ENCODE measurements around the gene LHX5.

LHX5 gene

GRCh38 chr12:113477171-113477841 is 5.6 kb upstream of the LHX5 start:
- no peak for DNase-seq

DNA sequence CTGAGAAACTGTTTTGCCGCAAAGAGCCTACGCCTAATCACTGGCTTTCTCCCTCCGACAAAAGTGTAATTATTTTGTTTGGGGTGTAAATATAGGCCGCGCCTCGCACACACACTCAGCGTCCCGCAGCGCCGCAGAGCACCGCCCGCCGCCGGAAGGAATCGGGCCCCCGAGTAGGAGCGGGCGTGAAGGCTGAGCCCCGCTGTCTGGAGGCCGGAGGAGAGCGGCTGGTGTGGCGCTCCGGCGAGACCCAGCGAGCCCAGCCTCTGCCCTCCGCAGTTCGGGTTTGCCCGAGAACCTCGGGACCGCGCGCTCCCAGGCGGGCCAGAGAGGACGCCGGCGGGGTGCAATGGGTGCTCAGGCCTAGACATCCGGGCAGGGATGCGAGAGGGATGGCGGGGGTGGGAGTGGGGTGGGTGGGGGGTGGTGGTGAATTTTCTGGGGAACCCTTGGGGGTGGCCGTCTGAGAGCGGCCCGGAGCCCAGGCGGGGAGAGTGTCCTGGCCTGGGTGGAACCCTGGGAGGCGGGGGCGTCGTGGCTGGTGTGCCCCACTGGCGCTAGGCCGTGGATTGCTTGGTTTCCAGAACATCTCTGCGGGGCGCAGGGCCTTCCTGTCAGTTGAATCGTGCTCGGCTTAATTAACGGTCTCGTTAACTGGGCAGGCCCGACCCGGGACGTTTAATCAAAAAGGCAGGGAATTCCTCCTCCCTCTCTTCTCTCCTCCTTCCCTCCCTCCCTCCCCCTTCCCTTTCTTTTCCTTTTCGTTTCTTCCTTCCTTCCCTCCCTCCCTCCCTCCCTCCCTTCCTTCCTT is 4.7 kb upstream of the LHX5 start:
- DNase-seq, result peak in 1 of 2 experiments; percentile 18

GRCh38 chr12:113475451-113476175 is 3.9 kb upstream of the LHX5 start:
- DNase-seq, result peak in 1 of 2 experiments; percentile 17

DNA sequence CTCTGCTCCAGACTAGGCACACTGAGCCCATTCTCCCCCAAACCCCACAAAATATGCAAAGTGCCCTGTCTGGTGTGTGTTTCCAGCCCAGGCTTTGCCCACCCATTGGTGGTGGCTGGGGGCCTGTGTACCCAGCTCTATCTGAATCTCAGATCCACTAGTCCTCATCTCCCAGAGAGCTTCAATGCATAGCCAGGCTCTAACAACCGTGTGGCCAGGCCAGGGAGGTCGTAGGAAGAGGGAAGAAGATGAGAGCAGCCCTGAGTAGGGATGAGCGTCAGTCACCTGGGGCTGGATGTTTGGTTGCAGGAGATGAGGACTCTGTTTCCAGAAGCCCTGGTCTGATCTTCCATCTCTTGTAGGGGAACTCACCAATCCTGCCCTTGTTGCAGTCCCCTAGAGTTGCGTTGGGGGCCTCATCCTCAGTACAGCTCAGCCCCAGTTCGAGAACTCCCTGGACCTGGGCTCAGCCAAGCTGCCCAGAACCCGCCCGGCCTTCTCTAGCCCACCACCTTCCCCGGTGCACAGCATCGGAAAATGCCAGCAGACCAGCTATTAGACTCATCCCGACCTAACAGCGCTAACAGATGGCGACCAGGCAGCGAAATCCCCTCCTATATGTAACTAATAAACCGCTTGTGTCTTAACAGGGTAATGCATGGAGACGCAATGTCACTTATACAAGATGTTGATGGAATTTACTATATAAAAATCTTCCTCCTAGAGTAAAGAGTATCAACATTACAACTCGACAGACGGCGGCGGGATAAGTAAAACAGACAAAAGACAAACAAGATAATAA is 3.2 kb upstream of the LHX5 start:
- DNase-seq, result no peak

DNA sequence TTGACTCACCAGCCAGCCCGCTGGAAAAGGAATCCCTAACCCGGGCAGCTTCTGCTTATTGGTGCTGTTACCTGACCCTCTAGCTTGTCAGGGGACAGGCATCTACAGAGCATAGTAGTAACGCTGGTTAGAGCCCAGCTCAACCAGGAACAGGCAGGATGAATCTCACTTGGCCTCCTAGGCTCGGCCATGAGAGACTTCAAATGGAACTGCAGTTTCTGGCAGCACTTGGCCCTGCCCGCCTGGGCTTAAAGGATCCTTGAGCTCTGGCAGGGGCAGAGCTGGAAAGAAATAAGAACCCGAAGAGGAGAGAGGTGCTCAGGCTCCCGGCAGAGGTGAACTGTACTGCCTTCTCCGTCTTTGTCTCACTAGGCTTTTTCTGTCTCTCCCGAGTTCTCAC is 2.3 kb upstream of the LHX5 start:
- peak in 1 of 2 experiments; percentile 18 for DNase-seq

DNA sequence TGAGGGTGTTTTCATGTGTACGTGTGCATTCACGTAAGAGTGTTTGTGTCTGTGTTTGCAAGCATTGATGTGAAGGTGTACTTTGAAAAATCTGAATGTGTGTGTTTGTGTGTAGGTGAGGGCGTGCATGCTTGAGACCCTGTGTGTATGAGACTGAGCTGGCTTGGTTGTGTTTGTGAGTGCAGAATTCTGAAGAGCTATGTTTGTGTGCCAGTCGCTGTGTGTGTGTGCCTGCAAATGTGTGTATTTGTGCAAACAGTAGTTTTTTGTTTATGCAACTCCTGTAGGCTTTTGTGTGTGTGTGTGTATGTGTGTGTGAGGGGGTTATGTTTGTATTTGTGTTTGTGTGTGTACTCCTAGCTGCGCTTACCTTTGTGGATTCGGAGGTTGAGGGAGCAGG is 1.7 kb upstream of the LHX5 start:
- DNase-seq, result no peak

DNA sequence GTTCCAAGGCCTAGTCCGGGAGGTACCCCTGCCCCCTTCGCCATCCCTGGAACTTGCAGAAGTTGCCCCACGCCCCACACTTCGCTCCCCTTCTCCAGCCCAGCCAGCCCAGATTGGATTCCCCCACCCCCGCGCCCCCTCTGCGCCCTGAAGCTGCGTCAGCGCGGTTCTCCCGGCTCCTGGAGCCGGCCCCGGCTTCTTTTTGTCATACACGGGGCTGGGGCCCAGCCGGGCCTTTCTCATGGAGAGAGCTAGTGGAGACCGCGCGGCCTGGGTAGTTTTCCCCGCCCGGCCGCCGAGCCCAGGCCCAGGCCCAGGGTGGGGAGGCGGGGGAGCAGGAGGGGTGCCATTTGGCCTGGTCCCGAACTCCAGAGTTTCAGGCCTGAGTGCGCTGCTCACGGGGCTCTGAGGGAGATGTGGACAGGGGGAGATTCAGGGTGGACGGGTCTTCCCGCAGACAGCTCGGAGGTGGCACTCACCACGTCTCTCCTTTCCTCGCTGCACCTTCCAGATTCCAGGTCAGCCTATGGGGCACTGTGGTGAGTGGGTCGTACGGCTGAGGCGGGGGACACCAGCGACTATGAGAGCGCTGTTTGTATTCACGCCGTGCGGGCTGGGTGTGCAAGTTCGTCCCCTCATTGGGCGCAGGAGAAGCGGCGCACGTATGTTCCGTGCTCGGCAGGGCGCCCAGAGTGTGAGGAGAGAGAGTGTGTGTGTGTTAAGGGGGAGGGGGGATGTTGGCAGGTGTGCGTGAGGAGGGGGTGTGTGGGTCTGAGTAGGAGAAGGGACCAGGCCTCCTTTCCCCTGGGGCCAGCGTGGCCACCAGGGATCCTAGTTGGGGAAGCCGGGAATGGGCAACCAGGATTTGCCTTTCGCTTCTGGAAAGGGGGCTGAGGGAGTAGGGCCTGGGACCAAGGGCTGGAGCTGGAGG is 785 bp upstream of the LHX5 start:
- DNase-seq, result peak in 1 of 2 experiments; percentile 17

DNA sequence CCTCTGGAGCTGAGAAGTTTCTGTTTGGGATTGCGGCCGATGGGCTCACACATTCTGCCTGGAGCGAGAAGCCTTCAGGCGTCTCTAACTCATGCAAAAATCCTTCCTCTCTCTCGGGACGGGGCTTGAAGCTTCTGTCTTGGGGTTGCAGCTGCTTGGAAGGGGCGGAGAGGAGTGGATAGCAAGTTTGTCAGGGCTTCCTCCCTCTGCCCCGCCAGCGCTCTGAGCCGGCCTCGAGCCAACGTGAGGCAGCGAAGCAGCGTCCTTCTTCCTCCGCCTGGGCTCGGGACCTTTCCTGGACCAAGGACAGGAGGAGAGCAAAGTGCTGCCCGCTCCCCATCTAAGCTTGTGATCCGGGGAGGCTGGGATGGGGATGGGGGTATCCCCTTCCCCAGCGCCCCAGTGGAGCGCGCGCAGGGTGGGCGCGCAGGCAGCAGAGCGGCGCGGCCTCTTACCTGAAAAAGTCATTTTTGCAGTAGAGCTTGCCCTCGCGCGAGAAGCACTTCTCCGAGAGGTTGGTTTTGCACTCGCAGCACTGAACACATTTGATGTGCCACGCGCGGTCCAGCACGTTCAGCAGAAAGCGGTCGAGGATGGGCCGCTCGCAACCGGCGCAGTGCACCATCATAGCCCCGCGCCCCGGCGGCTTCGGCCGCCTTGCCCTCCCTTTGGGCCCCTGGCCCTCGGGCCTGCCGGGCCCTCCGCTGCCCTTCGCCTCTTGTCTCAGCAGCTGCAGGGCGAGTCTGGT is 626 bp downstream of the LHX5 start:
- DNase-seq, result peak in 1 of 2 experiments; percentile 22

DNA sequence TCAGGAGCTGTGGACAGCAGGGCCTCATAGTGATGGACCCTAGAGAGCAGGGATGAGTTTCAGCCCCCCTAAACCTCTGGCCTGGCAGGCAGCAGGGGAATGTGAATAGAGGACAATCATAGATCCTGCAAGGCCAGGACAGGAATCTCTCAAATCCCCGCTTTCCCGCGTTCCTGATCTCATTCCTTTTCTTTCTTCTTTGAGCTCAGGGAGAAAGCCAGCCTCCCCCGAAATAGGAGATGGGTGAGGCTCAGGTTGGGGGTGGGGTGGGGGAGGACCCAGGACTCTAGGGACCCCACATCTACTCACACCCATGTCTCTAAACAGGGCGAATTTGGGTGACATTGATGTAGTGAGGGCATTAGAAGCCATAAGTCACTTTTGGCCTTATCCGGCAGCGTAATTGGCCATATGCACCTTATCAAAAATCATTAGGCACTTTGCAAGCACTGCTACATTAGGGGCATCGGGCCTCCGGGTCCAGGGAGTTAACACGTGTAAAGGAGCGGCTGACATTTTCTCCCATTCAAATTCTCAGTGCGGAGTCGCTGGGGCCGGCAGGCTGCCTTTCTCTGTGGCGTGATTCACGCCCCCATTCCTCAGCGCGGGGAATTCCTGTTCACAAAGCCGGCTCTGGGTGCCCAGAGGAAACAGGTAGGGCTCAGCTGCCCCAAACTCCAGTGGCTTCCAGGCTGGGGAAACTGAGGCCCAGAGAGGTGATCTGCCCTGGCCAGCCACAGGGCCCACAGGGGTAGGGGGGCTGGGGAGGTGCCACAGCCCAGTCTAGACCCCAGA is 1.5 kb downstream of the LHX5 start:
- peak in 1 of 2 experiments; percentile 26 for DNase-seq

DNA sequence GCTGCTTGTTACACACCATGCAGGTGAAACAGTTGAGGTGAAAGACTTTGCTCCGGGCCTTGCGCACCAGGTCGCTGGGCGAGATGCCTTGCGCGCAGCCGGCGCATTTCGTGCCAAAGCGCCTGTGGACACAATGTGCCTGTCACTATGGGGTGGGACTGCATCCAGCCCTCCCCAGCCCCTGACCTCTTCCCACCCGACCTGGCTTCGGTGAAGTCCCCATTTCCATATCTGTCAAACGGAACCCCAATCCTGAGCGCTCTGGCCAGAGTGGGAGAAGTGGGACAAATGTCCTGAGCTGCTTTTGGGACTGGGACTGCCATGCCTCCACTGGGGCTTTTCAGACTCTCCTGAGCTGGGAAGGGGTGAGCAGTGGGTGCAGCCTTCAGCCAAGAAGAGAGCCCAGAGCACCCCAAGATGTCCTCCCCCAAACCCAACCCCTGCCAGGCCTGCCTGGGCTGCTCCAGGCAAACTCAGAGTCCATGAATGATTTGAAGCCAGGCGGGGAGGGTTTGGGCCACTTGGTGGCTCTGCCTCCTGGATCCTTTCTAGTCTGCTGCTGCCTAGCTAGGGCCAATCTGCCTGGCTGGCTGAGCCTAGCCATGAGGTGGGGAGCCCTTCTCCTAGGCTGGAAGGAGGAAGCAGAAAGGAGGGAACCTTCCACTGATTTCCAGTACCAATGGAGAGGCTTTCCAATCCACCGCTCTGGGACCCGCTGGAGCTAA is 2.3 kb downstream of the LHX5 start:
- DNase-seq, result peak; percentile 18 to 26

- DNase-seq, result peak in 1 of 2 experiments; percentile 27
Measured at GRCh38 chr12:113468365-113469223, 3.1 kb downstream of the LHX5 start.

DNA sequence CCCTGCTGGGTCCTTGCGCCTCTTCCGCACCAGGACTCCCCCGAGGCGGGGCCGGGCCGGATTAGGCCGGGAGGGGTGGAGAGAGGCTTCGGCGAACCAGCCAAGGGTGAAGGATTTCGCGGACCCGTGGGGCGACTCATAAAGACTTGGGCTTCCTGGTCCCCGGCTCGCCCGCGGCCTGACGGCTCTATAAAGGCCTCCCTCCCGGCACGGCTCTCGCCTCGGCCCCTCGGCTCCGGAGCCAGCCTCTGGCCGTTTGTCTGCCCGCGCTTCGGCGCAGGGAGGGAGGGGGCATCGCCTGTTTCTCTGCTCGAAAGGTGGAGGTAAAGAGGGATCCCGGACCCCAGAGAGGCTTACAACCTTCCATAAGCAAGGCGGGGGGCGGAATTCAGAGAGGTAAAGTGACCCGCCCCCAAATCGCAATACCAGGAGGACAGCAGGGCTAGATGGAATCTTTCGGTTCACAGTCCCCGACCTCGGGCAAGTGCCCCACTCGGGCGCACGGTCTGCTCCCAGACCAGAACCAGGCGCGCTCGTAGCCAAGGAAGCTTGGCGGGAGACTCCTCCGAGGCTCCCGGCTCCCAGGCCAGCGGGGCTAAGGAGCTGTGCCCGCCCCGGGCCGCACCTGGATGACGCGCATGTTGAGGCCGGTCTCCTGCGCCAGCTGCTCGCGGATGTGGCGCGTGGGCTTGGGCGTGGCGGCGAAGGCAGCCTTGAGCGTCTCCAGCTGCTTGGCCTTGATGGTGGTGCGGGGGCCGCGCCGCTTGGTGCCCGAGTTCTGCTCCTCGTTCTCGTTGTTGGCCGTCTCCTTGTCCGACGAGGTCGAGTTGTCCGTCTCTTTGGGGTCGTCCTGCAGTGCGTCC is 3.9 kb downstream of the LHX5 start:
- peak; percentile 45 to 48 for DNase-seq

GRCh38 chr12:113467142-113467501 is 4.5 kb downstream of the LHX5 start:
- DNase-seq, result no peak

GRCh38 chr12:113466454-113467141 is 5.1 kb downstream of the LHX5 start:
- DNase-seq, result peak; percentile 31 to 34

DNA sequence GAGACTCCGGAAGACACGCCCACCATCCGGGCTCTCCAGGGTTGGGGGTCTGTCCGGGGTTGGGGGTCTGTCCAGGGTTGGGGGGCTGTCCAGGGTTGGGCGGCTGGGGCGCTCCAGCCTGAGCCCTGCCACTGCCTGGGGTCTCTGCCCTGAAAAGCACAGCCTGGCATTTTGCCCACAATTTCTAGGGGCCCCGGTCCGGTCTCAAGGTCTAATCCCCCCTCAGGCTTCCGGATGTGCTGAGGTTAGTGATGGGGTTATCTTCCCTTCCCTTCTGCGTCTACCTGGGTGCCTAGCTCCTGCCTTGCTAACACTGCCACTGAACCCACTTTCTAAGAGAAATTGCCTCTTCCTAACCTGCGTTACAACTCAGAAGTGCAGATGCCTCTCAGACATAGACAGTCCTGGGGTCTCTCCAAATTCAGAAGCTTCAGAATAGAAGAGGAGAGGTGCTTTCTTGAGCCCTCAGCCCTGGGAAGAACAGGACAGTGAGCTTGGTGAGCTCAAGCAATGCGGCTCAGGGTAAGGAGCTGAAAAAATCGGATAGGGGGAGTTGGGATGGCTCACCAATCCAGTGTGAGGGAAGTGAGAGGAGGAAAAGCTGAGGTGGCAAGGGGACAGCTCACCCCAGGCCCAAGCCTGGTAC is 5.7 kb downstream of the LHX5 start:
- peak; percentile 23 to 31 for DNase-seq
